SK-N-MC (cell line): ENCODE measurements around the gene PPIF.

Experiments used
- EZH2 ChIP-seq: fragments of 200-600 bp; sonication (generic); IDR thresholded peaks from one replicate; pipeline ENCODE4 v1.6.1; 2017; ENCODE audit warnings: antibody characterized with exemption
- FOXP2 ChIP-seq: optimal IDR thresholded peaks from 2 replicates; pipeline ENCODE3; 2011; ENCODE audit warnings: mild to moderate bottlenecking, moderate library complexity; ENCODE audit not compliant: insufficient read depth; ENCODE audit errors: extremely low read length, control extremely low read depth
- POLR2AphosphoS5 ChIP-seq: IDR thresholded peaks from 2 replicates; pipeline ENCODE4 v1.6.1; 2012; ENCODE audit warnings: mild to moderate bottlenecking, low read depth, low read length, borderline replicate concordance

GRCh38 chr10:79320316-79320715 lies 27.0 kb upstream of the PPIF start:
- TF ChIP-seq EZH2 (no peak), POLR2AphosphoS5 (no peak), FOXP2 (no peak)
